ENCODE data around the gene ARHGAP22.

The ARHGAP22 gene

GRCh38 chr10:48517482-48517881 lies 87.4 kb downstream of the ARHGAP22 start:
- no peak overlapping the region for H3K4me3 ChIP-seq (replicated peaks in 1 of 2; ENCODE audit: low read depth in 2 of 2, low read length in 2 of 2)
- no peak for TF ChIP-seq CTCF (IDR thresholded peaks at IDR 0.05; ENCODE audit: low read depth, low read length)
- no peak for DNase-seq (ENCODE audit: low read depth in 2 of 2)

- no peak overlapping the region for H3K4me3 ChIP-seq (replicated peaks in 1 of 2; ENCODE audit: low read depth in 2 of 2, low read length in 2 of 2)
- TF ChIP-seq CTCF (IDR thresholded peaks at IDR 0.05; ENCODE audit: low read depth, low read length), result no peak
- no peak for DNase-seq (ENCODE audit: low read depth in 2 of 2)
These were observed 88.0 kb downstream of the ARHGAP22 start for GRCh38 chr10:48516911-48517310.

GRCh38 chr10:48514916-48515315 lies 90.0 kb downstream of the ARHGAP22 start:
- no peak overlapping the region for H3K4me3 ChIP-seq (replicated peaks in 1 of 2; ENCODE audit: low read depth in 2 of 2, low read length in 2 of 2)
- TF ChIP-seq CTCF (IDR thresholded peaks at IDR 0.05; ENCODE audit: low read depth, low read length), result no peak
- no peak for DNase-seq (ENCODE audit: low read depth in 2 of 2)

DNA sequence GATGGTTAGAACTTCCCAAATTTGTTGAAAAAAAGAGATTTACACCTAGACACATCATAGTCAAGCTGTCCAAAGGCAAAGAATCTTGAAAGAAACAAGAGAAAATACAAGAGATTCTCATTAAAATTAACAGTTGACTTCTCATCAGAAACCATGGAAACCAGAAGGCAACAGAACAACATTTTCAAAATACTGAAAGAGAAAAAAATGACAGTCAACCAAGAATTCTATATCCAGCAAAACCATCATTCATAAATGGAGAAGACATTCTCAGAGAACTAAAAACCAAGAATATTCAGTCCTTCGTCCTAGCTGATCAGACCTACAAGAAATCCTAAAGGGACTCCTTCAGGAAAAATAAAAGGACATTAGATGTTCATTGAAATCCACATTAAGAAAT lies 90.6 kb downstream of the ARHGAP22 start:
- no peak for DNase-seq (ENCODE audit: low read depth in 2 of 2)
- no peak for TF ChIP-seq CTCF (IDR thresholded peaks at IDR 0.05; ENCODE audit: low read depth, low read length)
- no peak overlapping the region for H3K4me3 ChIP-seq (replicated peaks in 1 of 2; ENCODE audit: low read depth in 2 of 2, low read length in 2 of 2)

- no peak overlapping the region for H3K4me3 ChIP-seq (replicated peaks in 1 of 2; ENCODE audit: low read depth in 2 of 2, low read length in 2 of 2)
- DNase-seq (ENCODE audit: low read depth in 2 of 2), result no peak
- TF ChIP-seq CTCF (IDR thresholded peaks at IDR 0.05; ENCODE audit: low read depth, low read length), result no peak
These were observed 92.0 kb downstream of the ARHGAP22 start for GRCh38 chr10:48512861-48513260.

- no peak for DNase-seq (ENCODE audit: low read depth in 2 of 2)
- H3K4me3 ChIP-seq (replicated peaks in 1 of 2; ENCODE audit: low read depth in 2 of 2, low read length in 2 of 2), result no peak overlapping the region
These were observed 93.0 kb downstream of the ARHGAP22 start for GRCh38 chr10:48511875-48512231.

More at GRCh38 chr10:48511875-48512231, 93.0 kb downstream of the ARHGAP22 start:
- TF ChIP-seq CTCF (IDR thresholded peaks at IDR 0.05; ENCODE audit: low read depth, low read length), result no peak
